HepG2 (cell line): ENCODE measurements around the gene EFNA3. TPM values are rescaled to one million over a fixed set of nuclear protein-coding genes. Genes with fewer than 3 reads are reported as not detected.

ENCODE experiments used
- ATF6 ChIP-seq: sonication (generic); formaldehyde crosslinking; conservative IDR thresholded peaks from 2 replicates; pipeline ENCODE4 v1.4.0; 2020; ENCODE audit warnings: missing genetic modification reagents
- CAMTA2 ChIP-seq: sonication (generic); formaldehyde crosslinking; IDR thresholded peaks from 2 replicates; pipeline ENCODE4 v1.4.0; 2020; ENCODE audit warnings: mild to moderate bottlenecking, missing genetic modification reagents, borderline replicate concordance
- CBFB ChIP-seq: sonication (generic); formaldehyde crosslinking; IDR thresholded peaks from 2 replicates; pipeline ENCODE4 v1.4.0; 2020; ENCODE audit warnings: missing genetic modification reagents
- CBX5 ChIP-seq: sonication (generic); formaldehyde crosslinking; IDR thresholded peaks from 2 replicates; pipeline ENCODE4 v1.4.0; 2020; ENCODE audit warnings: missing genetic modification reagents, borderline replicate concordance
- IRF2 ChIP-seq: IDR thresholded peaks from 2 replicates; pipeline ENCODE4 v1.6.1; 2018; ENCODE audit warnings: missing genetic modification reagents, missing compliant biosample characterization
- MIER2 ChIP-seq: IDR thresholded peaks from 2 replicates; pipeline ENCODE4 v1.6.1; 2016; ENCODE audit warnings: missing biosample characterization, missing genetic modification reagents
- MTF2 ChIP-seq: sonication (generic); formaldehyde crosslinking; IDR thresholded peaks from 2 replicates; pipeline ENCODE4 v1.5.0; 2020; ENCODE audit warnings: missing genetic modification reagents, borderline replicate concordance
- NFIC ChIP-seq: IDR thresholded peaks from 2 replicates; pipeline ENCODE4 v1.6.1; 2012; ENCODE audit warnings: mild to moderate bottlenecking, low read length, inconsistent platforms
- NFYB ChIP-seq: sonication (generic); formaldehyde crosslinking; IDR thresholded peaks from 2 replicates; pipeline ENCODE4 v1.4.0; 2020; ENCODE audit warnings: missing genetic modification reagents
- NR2F6 ChIP-seq, 2 experiments: IDR thresholded peaks; 2 replicates each; pipeline ENCODE4 v1.6.1; 2016; ENCODE audit warnings: antibody characterized with exemption in 1 of 2, mild to moderate bottlenecking in 1 of 2
- PHB2 ChIP-seq: fragments of 450-650 bp; IDR thresholded peaks from 2 replicates; pipeline ENCODE4 v1.6.1; 2018; ENCODE audit not compliant: partially characterized antibody
- REL ChIP-seq: sonication (generic); formaldehyde crosslinking; conservative IDR thresholded peaks from 2 replicates; pipeline ENCODE4 v1.8.0; 2022; ENCODE audit warnings: mild to moderate bottlenecking, missing genetic modification reagents, moderate library complexity
- RFX1 ChIP-seq: fragments of 450-650 bp; IDR thresholded peaks from 2 replicates; pipeline ENCODE4 v1.6.1; 2017
- SALL1 ChIP-seq: sonication (generic); formaldehyde crosslinking; IDR thresholded peaks from 2 replicates; pipeline ENCODE4 v1.8.0; 2022; ENCODE audit warnings: mild to moderate bottlenecking, missing genetic modification reagents
- TBP ChIP-seq: sonication (generic); formaldehyde crosslinking; IDR thresholded peaks from 2 replicates; pipeline ENCODE4 v1.5.0; 2020; ENCODE audit warnings: missing genetic modification reagents
- TCF7 ChIP-seq: sonication (generic); IDR thresholded peaks from 2 replicates; pipeline ENCODE4 v1.6.1; 2016; ENCODE audit warnings: antibody characterized with exemption, low read depth
- ZFAT ChIP-seq: sonication (generic); formaldehyde crosslinking; conservative IDR thresholded peaks from 2 replicates; pipeline ENCODE4 v1.8.1; 2023; ENCODE audit warnings: missing genetic modification reagents, inconsistent platforms
- ZIK1 ChIP-seq: sonication (generic); formaldehyde crosslinking; IDR thresholded peaks from 2 replicates; pipeline ENCODE4 v1.5.0; 2020; ENCODE audit warnings: mild to moderate bottlenecking, low read depth, missing genetic modification reagents, borderline replicate concordance
- ZNF317 ChIP-seq: sonication (generic); formaldehyde crosslinking; IDR thresholded peaks from 2 replicates; pipeline ENCODE4 v1.5.0; 2020; ENCODE audit warnings: mild to moderate bottlenecking, missing genetic modification reagents
- ZNF441 ChIP-seq: sonication (generic); formaldehyde crosslinking; IDR thresholded peaks from 2 replicates; pipeline ENCODE4 v1.7.0; 2021; ENCODE audit warnings: missing genetic modification reagents, borderline replicate concordance
- ZNF468 ChIP-seq: sonication (generic); formaldehyde crosslinking; IDR thresholded peaks from 2 replicates; pipeline ENCODE4 v1.8.0; 2022; ENCODE audit warnings: mild to moderate bottlenecking, moderate library complexity, missing genetic modification reagents
- ZNF580 ChIP-seq: IDR thresholded peaks from 2 replicates; pipeline ENCODE4 v1.6.1; 2016; ENCODE audit warnings: low read depth, borderline replicate concordance
- ZNF850 ChIP-seq: sonication (generic); formaldehyde crosslinking; conservative IDR thresholded peaks from 2 replicates; pipeline ENCODE4 v1.9.0; 2021; ENCODE audit warnings: mild to moderate bottlenecking, missing genetic modification reagents
- ZSCAN30 ChIP-seq: sonication (generic); formaldehyde crosslinking; IDR thresholded peaks from 2 replicates; pipeline ENCODE4 v1.5.0; 2020; ENCODE audit warnings: mild to moderate bottlenecking, missing genetic modification reagents
- ZSCAN31 ChIP-seq: sonication (generic); formaldehyde crosslinking; IDR thresholded peaks from 2 replicates; pipeline ENCODE4 v1.5.0; 2020; ENCODE audit warnings: low read depth, mild to moderate bottlenecking, missing genetic modification reagents
- polyA plus RNA-seq, 8 experiments: library from polyadenylated mRNA; depleted of rRNA in 3 of 8; stranded (reverse) in 7 of 8; unstranded in 1 of 8; fragments of >200 nt; fragmentation: Illumina TruSeq in 4 of 8; extraction: Trizol in 4 of 8; gene quantifications; 2 replicates each; pipeline versions ENCODE4 v1.2.1 to v1.2.3, GENCODE V29; 2011 to 2016; ENCODE audit warnings: low read depth in 4 of 8, missing spikeins in 1 of 8, mixed read lengths in 1 of 8; ENCODE audit not compliant: insufficient read depth in 1 of 8
- total RNA-seq, 5 experiments: library from RNA; depleted of rRNA; stranded (reverse); fragments of >200 nt; fragmentation: Illumina TruSeq; extraction: Trizol; gene quantifications; 2 replicates each; pipeline ENCODE4 v1.2.3, GENCODE V29; 2016; ENCODE audit warnings: low read depth in 1 of 5
- TF ChIP-seq, protein P1 (sequence below): sonication (generic); formaldehyde crosslinking; IDR thresholded peaks from 2 replicates; pipeline ENCODE4 v1.4.0; 2020; ENCODE audit warnings: missing genetic modification reagents

Gene EFNA3
- total and polyA plus RNA-seq, 2 of the 13 experiments (the other 11 are each of a cell fraction or from before 2014, with no cell fraction given), result 1.0 to 5.7 TPM

DNA sequence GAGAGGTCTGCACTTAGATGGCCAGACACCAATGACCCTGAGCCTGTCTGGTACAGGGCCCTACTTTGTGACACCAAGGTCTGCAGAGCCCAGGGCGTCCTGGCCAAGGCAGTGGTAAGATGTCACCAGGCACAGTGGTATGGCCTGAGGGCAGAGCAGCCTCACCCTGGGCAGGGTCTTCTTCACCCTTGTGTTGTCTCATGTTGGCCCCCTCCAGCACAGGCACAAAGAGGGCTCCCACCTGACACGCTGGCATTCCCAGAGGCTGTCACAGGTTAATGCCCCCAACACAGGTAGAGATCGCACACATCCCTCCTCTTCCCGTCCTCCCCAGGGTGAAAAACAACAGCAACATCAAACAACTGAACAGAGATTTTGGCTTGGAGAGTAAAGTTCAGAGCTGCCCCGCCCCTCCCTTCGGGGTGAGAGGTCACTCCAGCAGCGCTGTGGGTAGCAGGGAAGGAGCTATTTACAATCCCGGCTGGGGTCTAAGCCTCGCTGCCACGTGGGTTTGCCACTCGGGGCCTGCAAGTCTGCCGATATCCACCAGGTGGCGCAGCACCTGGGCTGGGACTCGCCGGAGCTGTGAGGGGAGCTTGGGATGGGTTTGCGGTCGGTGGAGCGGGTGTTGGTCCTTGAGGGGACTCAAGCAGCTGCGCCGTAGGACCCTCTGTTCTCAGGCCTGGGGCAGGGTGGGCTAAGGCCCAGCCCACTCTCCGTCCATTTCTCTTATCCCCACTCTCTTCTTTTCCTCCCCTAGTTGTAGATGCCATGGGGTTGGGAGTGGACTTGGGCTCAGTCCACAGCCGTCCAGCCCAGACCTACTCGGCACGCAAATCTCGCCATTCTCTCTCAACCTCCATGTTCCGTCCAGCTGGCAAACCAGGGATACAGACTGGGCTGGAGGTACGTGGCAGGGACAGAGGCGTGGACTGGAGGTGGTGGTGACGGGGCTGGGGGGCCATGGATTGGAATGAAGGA is 12.7 kb downstream of the EFNA3 start (continued):
- TF ChIP-seq SALL1 (peak; percentile 95), ZNF850 (CRISPR knock-in tag) (no peak), NFIC (no peak), ATF6 (no peak), ZSCAN30 (no peak), ZIK1 (CRISPR knock-in tag) (no peak; the same call in 1 of the 2 replicates), MTF2 (CRISPR knock-in tag) (no peak), ZNF468 (CRISPR knock-in tag) (no peak), CAMTA2 (no peak), PHB2 (no peak), REL (CRISPR knock-in tag) (no peak), RFX1 (no peak), ZNF441 (CRISPR knock-in tag) (no peak), CBX5 (CRISPR knock-in tag) (no peak; the same call in 1 of the 2 replicates), NFYB (CRISPR knock-in tag) (no peak), MIER2 (no peak), IRF2 (CRISPR knock-in tag) (peak; percentile 76; the same call in 1 of the 2 replicates), ZNF580 (CRISPR knock-in tag) (peak; percentile 95), ZFAT (no peak), TCF7 (peak; percentile 64), NR2F6 (IDR thresholded peaks at IDR 0.05) (peak; percentile 88), NR2F6 (CRISPR knock-in tag; IDR thresholded peaks at IDR 0.05) (peak; percentile 93), ZSCAN31 (CRISPR knock-in tag) (peak; percentile 84), ZNF317 (CRISPR knock-in tag) (no peak; the same call in 1 of the 2 replicates), TBP (CRISPR knock-in tag) (no peak), CBFB (CRISPR knock-in tag) (peak; percentile 62; the same call in 1 of the 2 replicates)
- TF ChIP-seq, protein P1, sequence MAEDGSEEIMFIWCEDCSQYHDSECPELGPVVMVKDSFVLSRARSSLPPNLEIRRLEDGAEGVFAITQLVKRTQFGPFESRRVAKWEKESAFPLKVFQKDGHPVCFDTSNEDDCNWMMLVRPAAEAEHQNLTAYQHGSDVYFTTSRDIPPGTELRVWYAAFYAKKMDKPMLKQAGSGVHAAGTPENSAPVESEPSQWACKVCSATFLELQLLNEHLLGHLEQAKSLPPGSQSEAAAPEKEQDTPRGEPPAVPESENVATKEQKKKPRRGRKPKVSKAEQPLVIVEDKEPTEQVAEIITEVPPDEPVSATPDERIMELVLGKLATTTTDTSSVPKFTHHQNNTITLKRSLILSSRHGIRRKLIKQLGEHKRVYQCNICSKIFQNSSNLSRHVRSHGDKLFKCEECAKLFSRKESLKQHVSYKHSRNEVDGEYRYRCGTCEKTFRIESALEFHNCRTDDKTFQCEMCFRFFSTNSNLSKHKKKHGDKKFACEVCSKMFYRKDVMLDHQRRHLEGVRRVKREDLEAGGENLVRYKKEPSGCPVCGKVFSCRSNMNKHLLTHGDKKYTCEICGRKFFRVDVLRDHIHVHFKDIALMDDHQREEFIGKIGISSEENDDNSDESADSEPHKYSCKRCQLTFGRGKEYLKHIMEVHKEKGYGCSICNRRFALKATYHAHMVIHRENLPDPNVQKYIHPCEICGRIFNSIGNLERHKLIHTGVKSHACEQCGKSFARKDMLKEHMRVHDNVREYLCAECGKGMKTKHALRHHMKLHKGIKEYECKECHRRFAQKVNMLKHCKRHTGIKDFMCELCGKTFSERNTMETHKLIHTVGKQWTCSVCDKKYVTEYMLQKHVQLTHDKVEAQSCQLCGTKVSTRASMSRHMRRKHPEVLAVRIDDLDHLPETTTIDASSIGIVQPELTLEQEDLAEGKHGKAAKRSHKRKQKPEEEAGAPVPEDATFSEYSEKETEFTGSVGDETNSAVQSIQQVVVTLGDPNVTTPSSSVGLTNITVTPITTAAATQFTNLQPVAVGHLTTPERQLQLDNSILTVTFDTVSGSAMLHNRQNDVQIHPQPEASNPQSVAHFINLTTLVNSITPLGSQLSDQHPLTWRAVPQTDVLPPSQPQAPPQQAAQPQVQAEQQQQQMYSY (CRISPR knock-in tag), result no peak
